GM19099 (cell line): ENCODE measurements around the gene CREG1.

Experiments used
- POLR2A ChIP-seq: IDR thresholded peaks from 3 replicates; pipeline ENCODE4 v1.6.1; 2011; ENCODE audit warnings: low read depth; ENCODE audit not compliant: insufficient read length; ENCODE audit errors: extremely low read depth

CREG1 gene

GRCh38 chr1:167567663-167568062, 14.1 kb upstream of the CREG1 start:
- TF ChIP-seq POLR2A: no peak

- no peak for TF ChIP-seq POLR2A
Measured at GRCh38 chr1:167566766-167567165, 13.2 kb upstream of the CREG1 start.

DNA sequence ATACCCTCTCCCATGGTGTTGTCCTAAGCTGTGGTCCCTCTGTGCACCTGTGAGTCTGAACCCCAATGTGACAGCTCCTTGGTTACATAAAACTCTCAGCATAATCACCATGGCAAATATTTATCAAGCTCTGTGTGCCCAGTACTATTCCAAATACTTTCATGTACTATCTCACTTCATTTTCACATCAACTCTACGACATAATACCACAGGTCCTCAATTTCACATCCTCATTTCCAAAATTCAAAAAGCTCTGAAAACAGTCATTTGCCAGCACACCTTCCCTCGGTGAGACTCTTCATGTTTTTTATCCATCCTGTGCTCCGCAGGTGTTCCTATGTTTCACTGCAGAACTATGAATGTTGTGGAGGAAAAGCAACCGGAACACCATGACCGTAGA, 12.4 kb upstream of the CREG1 start:
- TF ChIP-seq POLR2A: no peak

GRCh38 chr1:167564612-167565270, 11.2 kb upstream of the CREG1 start:
- TF ChIP-seq POLR2A: no peak

DNA sequence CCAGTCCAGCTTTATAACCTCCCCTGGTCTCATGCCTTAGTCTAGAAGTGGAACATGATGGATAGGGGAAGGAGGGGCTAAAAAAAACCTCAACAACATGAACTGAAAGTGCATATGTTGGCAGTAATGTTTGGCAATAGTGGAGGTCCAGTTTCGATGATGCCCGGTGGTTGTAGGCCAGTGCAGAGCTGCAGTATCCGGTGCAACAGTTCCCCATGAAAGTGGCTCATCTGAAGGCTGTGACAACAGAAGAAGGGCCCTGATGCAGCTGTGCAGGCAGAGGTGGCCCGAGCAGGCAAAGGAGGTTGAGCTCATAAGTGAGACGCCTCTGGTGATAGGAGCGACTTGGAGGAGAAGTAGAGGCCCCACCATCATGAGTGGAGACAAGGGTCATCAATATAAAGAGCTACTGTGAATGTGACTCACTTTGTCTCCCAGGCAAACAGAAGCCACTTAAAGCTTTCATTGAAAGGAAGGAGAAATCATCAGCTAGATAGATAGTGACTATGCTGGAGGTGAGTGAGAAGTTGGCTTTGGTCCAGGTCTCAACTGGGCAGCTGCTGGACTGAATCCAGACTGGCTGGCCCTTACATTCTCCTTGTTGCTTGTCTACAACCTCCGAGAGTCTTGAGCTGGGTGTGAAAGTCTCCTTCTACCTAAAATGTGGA, 10.2 kb upstream of the CREG1 start:
- TF ChIP-seq POLR2A: no peak

- no peak for TF ChIP-seq POLR2A
Measured at GRCh38 chr1:167562702-167563101, 9.1 kb upstream of the CREG1 start.

DNA sequence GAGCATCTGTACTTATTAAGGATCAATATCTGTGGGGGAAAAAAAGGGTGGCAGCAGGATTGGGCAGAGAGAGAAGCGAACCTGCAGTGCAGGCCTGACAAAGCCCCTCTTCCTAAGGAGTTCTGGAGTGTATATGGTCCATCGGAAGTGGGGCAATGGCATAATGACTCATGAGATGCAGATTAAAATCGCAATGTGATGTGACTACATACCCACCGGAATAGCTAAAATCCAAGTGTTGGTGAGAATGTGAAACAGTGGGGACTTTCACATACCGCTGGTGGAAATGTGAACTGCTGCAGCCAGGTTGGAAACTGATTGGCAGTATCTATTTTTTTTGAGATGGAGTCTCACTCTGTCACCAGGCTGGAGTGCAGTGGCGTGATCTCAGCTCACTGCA, 8.2 kb upstream of the CREG1 start:
- TF ChIP-seq POLR2A: no peak

DNA sequence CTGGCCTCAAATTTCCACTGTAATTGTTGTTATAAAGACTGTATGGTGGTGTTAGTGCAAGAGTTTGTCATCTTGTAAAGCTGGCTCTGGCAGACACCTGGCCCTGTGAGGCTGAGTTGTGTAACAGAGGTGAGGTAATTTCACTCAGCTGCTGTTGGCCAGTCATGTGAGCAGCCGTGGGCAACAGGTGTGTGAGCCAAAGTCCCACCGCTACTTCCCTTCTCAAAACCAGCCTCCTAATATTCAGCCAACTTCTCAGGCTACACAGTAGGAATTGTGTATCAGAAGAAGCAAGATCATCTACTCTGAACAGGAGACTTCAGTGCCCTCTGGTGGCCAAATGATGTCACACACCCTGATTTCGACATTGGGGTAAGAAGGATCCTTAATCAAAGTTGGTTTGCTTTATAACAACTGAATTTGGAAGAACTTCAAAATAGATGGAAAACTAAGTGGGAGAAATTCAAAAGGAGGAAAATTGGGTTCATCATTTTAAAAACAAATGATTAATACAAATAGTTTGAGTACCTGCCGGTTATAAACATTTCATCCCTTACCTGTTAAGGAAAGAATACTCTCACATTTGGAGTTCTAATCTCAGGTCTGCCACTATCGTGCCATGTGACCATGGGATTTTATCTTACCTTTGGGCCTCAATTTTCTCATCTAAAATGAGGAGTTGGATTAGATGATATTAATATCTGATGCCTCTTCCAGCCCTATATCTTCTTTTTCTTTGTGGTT, 2.6 kb upstream of the CREG1 start:
- TF ChIP-seq POLR2A: no peak

- TF ChIP-seq POLR2A: no peak
Measured at GRCh38 chr1:167554028-167554779, 642 bp upstream of the CREG1 start.

- no peak for TF ChIP-seq POLR2A
Measured at GRCh38 chr1:167551362-167551761, 2.2 kb downstream of the CREG1 start.

- no peak for TF ChIP-seq POLR2A
Measured at GRCh38 chr1:167548059-167548932, 5.3 kb downstream of the CREG1 start.

- no peak for TF ChIP-seq POLR2A
Measured at GRCh38 chr1:167546935-167547334, 6.6 kb downstream of the CREG1 start.

DNA sequence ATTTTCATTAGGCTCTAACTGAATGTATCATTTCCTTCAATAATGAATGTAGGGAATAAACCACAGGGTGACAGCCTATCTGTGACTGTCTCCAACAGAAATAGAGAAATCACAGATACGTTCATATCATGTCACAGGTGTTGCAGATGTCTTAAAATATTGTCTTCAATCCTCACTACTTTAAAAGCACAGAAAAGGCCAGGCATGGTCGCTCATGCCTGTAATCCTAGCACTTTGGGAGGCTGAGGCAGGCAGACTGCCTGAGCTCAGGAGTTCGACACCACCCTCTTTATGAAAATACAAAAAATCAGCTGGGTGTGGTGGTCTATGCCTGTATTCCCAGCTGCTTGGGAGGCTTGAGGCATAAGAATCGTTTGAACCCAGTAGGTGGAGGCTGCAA, 8.2 kb downstream of the CREG1 start:
- no peak for TF ChIP-seq POLR2A

DNA sequence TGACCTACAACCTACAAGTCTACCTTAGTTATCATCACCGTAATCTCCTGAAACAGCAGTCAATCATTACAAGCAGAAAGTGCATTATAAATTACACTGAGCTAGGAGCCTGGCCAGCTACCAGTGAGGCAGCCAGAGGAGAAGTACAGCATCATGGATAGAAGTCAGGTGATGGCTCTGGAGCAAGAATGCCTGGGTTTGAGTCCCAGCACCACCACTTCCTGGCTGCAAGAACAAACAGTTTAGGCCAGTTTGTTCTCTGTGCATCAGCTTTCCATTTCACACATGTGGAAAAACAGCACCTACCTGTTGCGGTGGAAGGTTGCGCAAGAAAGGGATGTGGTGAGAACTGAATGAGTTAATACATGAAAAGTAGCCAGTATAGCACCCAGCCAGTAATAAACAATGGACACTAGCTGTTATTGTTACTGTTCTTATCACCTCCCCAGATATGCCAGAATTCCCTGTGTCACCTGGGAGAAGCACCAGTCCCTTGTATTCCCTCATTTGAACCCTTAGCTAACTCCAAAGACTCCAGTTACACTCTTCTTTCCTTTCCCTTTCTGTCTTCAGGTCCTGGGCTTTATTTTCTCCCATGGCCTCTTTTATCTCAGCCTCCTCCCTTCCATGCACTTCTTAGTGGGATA, 9.0 kb downstream of the CREG1 start:
- TF ChIP-seq POLR2A: no peak
